HCT116 (cell line): ENCODE measurements around the gene KPNB1. TPM values are rescaled to one million over a fixed set of nuclear protein-coding genes. Genes with fewer than 3 reads are reported as not detected.

ENCODE experiments used
- ATAC-seq: fragments of 200-7000 bp; cut with Tn5 transposase; 2 replicates; pipeline ENCODE4 v1.9.1; 2020; ENCODE audit warnings: mild to moderate bottlenecking, moderate library complexity
- BruUV-seq: library from RNA; stranded (reverse); fragments of 400-500 nt; replicated peaks from 2 replicates; lab custom pipeline; 2021; lab: Mats Ljungman, UMichigan
- CTCF ChIA-PET: fragments of 300-600 bp; sonication (Branson Sonifier 250); formaldehyde crosslinking; loops from one replicate; lab custom pipeline; 2021; ENCODE audit warnings: antibody characterized with exemption; lab: Charles Lee
- POLR2A ChIA-PET: fragments of 300-600, 350-600 bp; sonication (Branson Sonifier 250); formaldehyde crosslinking; loops from one replicate; lab custom pipeline; 2021; ENCODE audit warnings: antibody characterized with exemption; lab: Charles Lee
- RAD21 ChIA-PET, 2 experiments: fragments of 300-600 bp; sonication (Branson Sonifier 250); formaldehyde crosslinking; loops; one replicate each; lab custom pipeline; 2023; ENCODE audit warnings: low total read pairs in 2 of 2; ENCODE audit not compliant: uncharacterized antibody in 2 of 2, unreplicated experiment in 2 of 2, low non-redundant PET in 1 of 2; lab: Charles Lee
- DNase-seq: peaks from one replicate; pipeline ENCODE4 v3.0.0-alpha.2; 2010; ENCODE audit warnings: low read depth, low spot score
- H2AFZ ChIP-seq: fragments of 200-600 bp; shearing (Covaris generic), sonication (generic); 2 replicates; pipeline ENCODE4 v1.6.1; 2017; ENCODE audit warnings: low read depth, mixed run types, mixed read lengths, antibody characterized with exemption, low read length; ENCODE audit not compliant: poor library complexity, severe bottlenecking
- H3K27ac ChIP-seq: 2 replicates; pipeline ENCODE4 v1.5.1; 2012; ENCODE audit warnings: low read depth, low read length
- H3K27me3 ChIP-seq: fragments of 200-600 bp; sonication (generic); 2 replicates; pipeline ENCODE4 v1.6.1; 2016; ENCODE audit warnings: mixed run types, low read length, mixed read lengths; ENCODE audit not compliant: insufficient read depth
- H3K36me3 ChIP-seq, 2 experiments: fragments of 200-500 bp in 1 of 2; fragments of 200-600 bp in 1 of 2; sonication (Bioruptor generic) in 1 of 2; sonication (generic) in 1 of 2; 2 replicates each; pipeline versions ENCODE4 v1.5.1 to v1.6.1; 2014 to 2016; ENCODE audit warnings: low read length in 2 of 2, inconsistent platforms in 1 of 2, mixed read lengths in 1 of 2, mixed run types in 1 of 2; ENCODE audit not compliant: insufficient read depth in 2 of 2, control insufficient read depth in 1 of 2
- H3K4me1 ChIP-seq, 2 experiments: fragments of 200-600 bp in 1 of 2; sonication (generic) in 1 of 2; 2 replicates each; pipeline versions ENCODE4 v1.5.1 to v1.6.1; 2012 to 2017; ENCODE audit warnings: low read length in 2 of 2, inconsistent platforms in 1 of 2, mild to moderate bottlenecking in 1 of 2, mixed read lengths in 1 of 2, mixed run types in 1 of 2, moderate library complexity in 1 of 2; ENCODE audit not compliant: insufficient read depth in 2 of 2, control insufficient read depth in 1 of 2
- H3K4me2 ChIP-seq: fragments of 200-600 bp; sonication (generic); 2 replicates; pipeline ENCODE4 v1.6.1; 2017; ENCODE audit warnings: mixed run types, low read length, mixed read lengths
- H3K4me3 ChIP-seq, 2 experiments: fragments of 200-600 bp in 1 of 2; sonication (generic) in 1 of 2; replicated peaks in 1 of 2; 2 replicates each; pipeline ENCODE4 v1.5.1; 2011 to 2016; ENCODE audit warnings: low read length in 2 of 2, control low read depth in 1 of 2, low read depth in 1 of 2, mild to moderate bottlenecking in 1 of 2, mixed read lengths in 1 of 2, mixed run types in 1 of 2
- H3K79me2 ChIP-seq: fragments of 200-600 bp; sonication (generic); 2 replicates; pipeline ENCODE4 v1.6.1; 2017; ENCODE audit warnings: mild to moderate bottlenecking, mixed run types, low read length, moderate library complexity, mixed read lengths; ENCODE audit not compliant: insufficient read depth
- H3K9ac ChIP-seq: fragments of 200-600 bp; sonication (generic); 2 replicates; pipeline ENCODE4 v1.6.1; 2016; ENCODE audit warnings: low read length, mixed read lengths
- H3K9me2 ChIP-seq: fragments of 200-600 bp; sonication (generic), shearing (Covaris generic); 2 replicates; pipeline ENCODE4 v1.6.1; 2017; ENCODE audit warnings: mixed run types, mild to moderate bottlenecking, moderate library complexity; ENCODE audit not compliant: insufficient read depth
- H3K9me3 ChIP-seq, 2 experiments: fragments of 200-500 bp in 1 of 2; fragments of 200-600 bp in 1 of 2; sonication (Bioruptor generic) in 1 of 2; sonication (generic) in 1 of 2; 2 replicates each; pipeline ENCODE4 v1.6.1; 2014 to 2017; ENCODE audit warnings: low read length in 2 of 2, mixed read lengths in 2 of 2, inconsistent platforms in 1 of 2, low read depth in 1 of 2, mild to moderate bottlenecking in 1 of 2, mixed run types in 1 of 2, moderate library complexity in 1 of 2; ENCODE audit not compliant: control insufficient read depth in 1 of 2, insufficient read depth in 1 of 2
- H4K20me1 ChIP-seq: fragments of 200-600 bp; sonication (generic), shearing (Covaris generic); 2 replicates; pipeline ENCODE4 v1.6.1; 2017; ENCODE audit warnings: mixed run types, mild to moderate bottlenecking, moderate library complexity; ENCODE audit not compliant: insufficient read depth
- CEBPB ChIP-seq: IDR thresholded peaks from 2 replicates; pipeline ENCODE4 v1.6.1; 2012; ENCODE audit warnings: low read depth
- CTCF ChIP-seq, 3 experiments: fragments of 200-600 bp in 1 of 3; sonication (generic) in 1 of 3; IDR thresholded peaks in 2 of 3; conservative IDR thresholded peaks in 1 of 3; 2 replicates each; pipeline ENCODE4 v1.5.1; 2012 to 2017; ENCODE audit warnings: low read depth in 2 of 3, low read length in 2 of 3, antibody characterized with exemption in 1 of 3, borderline replicate concordance in 1 of 3, control low read depth in 1 of 3, mild to moderate bottlenecking in 1 of 3, mixed read lengths in 1 of 3, mixed run types in 1 of 3, moderate library complexity in 1 of 3; ENCODE audit not compliant: insufficient read depth in 1 of 3
- EGR1 ChIP-seq: IDR thresholded peaks from 2 replicates; pipeline ENCODE4 v1.6.1; 2012; ENCODE audit warnings: low read depth
- EZH2 ChIP-seq: fragments of 200-600 bp; sonication (generic); IDR thresholded peaks from 2 replicates; pipeline ENCODE4 v1.6.1; 2017; ENCODE audit warnings: antibody characterized with exemption, mixed run types
- EZH2phosphoT487 ChIP-seq: fragments of 200-600 bp; IDR thresholded peaks from 2 replicates; pipeline ENCODE4 v1.6.1; 2018; ENCODE audit warnings: antibody characterized with exemption, borderline replicate concordance
- FOSL1 ChIP-seq: IDR thresholded peaks from 2 replicates; pipeline ENCODE4 v1.6.1; 2012; ENCODE audit warnings: low read depth
- JUND ChIP-seq: IDR thresholded peaks from 2 replicates; pipeline ENCODE4 v1.6.1; 2012
- RAD21 ChIP-seq: IDR thresholded peaks from 2 replicates; pipeline ENCODE4 v1.6.1; 2012; ENCODE audit warnings: low read depth, mild to moderate bottlenecking
- SP1 ChIP-seq: IDR thresholded peaks from 2 replicates; pipeline ENCODE4 v1.6.1; 2012; ENCODE audit warnings: low read depth
- SRF ChIP-seq: IDR thresholded peaks from 2 replicates; pipeline ENCODE4 v1.6.1; 2012; ENCODE audit warnings: low read depth
- YY1 ChIP-seq: IDR thresholded peaks from 2 replicates; pipeline ENCODE4 v1.6.1; 2011; ENCODE audit warnings: low read length, low read depth, moderate library complexity, mild to moderate bottlenecking; ENCODE audit not compliant: insufficient replicate concordance; ENCODE audit errors: extremely low read depth
- ZBTB33 ChIP-seq: IDR thresholded peaks from 2 replicates; pipeline ENCODE4 v1.6.1; 2011; ENCODE audit warnings: mild to moderate bottlenecking, low read length, moderate library complexity; ENCODE audit not compliant: insufficient replicate concordance; ENCODE audit errors: extremely low read depth
- ZNF274 ChIP-seq: fragments of 200-500 bp; sonication (Bioruptor generic); IDR thresholded peaks from 2 replicates; pipeline ENCODE4 v1.6.1; 2014; ENCODE audit warnings: mild to moderate bottlenecking, low read depth, low read length, inconsistent platforms
- intact Hi-C: fragments of 100-400 bp; cut with micrococcal nuclease; formaldehyde crosslinking; loops from 2 replicates; pipeline ENCODE4 v1.10.0; 2022
- total RNA-seq: library from RNA; stranded (reverse); gene quantifications from one replicate; pipeline ENCODE4 v1.2.1, GENCODE V29; 2021; ENCODE audit not compliant: unreplicated experiment

KPNB1 gene
- total RNA-seq, 1 experiment from 2014 or later: 526 TPM

GRCh38 chr17:47715669-47716325, 66.1 kb downstream of the KPNB1 start:
- H3K36me3 ChIP-seq: no peaks in the 10 kb centered on the region
- no peaks in the 10 kb centered on the region for H3K9me3 ChIP-seq
- BruUV-seq: no TSS peak
- ATAC-seq (no peak), DNase-seq (no peak)
- no peaks in the 10 kb centered on the region for H3K79me2 ChIP-seq
- intact Hi-C loops: no loop called here
- peaks cover 10 to 35% of the 10 kb centered on the region in 2 experiments for H3K4me1 ChIP-seq
- no peak overlapping the region for H3K27ac ChIP-seq
- no peak overlapping the region for H3K4me3 ChIP-seq
- RAD21 ChIA-PET: no interaction called here
- TF ChIP-seq YY1 (no peak), CTCF (IDR thresholded peaks at IDR 0.05 in 2 of 3, conservative IDR thresholded peaks at IDR 0.05 in 1 of 3; ENCODE audit: borderline replicate concordance in 1 of 3, insufficient read depth in 1 of 3, low read depth in 2 of 3, low read length in 2 of 3) (no peak), EGR1 (no peak), SP1 (no peak), CEBPB (no peak), ZNF274 (no peak), RAD21 (no peak), ZBTB33 (no peak), EZH2phosphoT487 (no peak), JUND (no peak), FOSL1 (no peak), SRF (no peak), EZH2 (no peak)
- no peak overlapping the region for H3K4me2 ChIP-seq
- no peak overlapping the region for H3K9ac ChIP-seq
- H4K20me1 ChIP-seq: no peaks in the 10 kb centered on the region
- CTCF ChIA-PET: no interaction called here
- no peak overlapping the region for H2AFZ ChIP-seq
- H3K27me3 ChIP-seq: peaks cover 37% of the 10 kb centered on the region; the same call in 1 of the 2 replicates
- POLR2A ChIA-PET: no interaction called here
- no peaks in the 10 kb centered on the region for H3K9me2 ChIP-seq
